Activated naive CD4-positive, alpha-beta T cell treated with Interleukin-2 at 50 U/mL for 16 hours (primary cell): ENCODE data around the gene FOXD2.

Experiments used
- DNase-seq: peaks from one replicate; pipeline ENCODE4 v3.0.0-alpha.2; 2020

FOXD2 gene

GRCh38 chr1:47469390-47469759 lies 31.5 kb downstream of the FOXD2 start:
- no peak for DNase-seq

DNA sequence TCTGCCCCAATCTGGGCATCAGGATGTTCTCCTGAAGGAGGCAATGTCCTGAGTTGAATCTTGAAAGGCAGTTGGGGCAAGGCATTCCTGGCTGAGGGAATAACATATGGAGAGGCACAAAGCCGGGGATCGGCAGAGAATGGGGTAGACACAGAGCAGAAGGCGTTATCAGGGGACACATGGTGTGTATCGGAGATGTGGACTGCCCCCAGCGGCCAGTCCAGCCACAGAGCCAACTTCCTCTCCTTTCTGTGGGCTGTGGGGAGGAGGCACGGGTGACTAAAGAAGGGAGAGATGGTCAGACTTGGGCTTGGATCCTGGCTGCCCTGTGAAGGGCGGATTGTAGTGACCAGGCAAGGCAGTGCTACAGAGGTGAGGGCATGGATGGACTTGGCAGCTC lies 32.1 kb downstream of the FOXD2 start:
- no peak for DNase-seq

GRCh38 chr1:47471163-47471562 lies 33.3 kb downstream of the FOXD2 start:
- no peak for DNase-seq

GRCh38 chr1:47474278-47475193 lies 36.7 kb downstream of the FOXD2 start:
- DNase-seq = no peak

- no peak for DNase-seq
Measured at GRCh38 chr1:47477595-47478080, 39.8 kb downstream of the FOXD2 start.

DNA sequence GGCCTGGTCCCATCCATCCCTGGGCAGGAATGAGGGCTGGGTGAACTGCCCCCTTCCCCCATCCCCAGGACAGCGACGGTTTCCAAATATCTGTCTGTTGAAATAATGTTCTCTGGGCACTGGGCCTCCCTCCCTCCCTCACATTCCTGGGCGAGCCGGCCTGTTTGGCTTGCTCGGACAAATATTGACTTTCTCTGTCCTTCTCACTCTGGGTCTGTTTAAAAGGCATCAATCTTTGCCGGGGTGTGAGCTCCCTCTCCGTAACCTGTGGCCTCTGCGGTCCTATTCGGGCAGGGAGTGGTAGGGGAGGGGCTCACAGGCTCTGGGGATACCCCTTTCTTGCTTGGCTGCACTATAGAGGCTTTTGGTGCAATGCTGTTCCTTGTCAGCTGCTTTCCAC lies 40.2 kb downstream of the FOXD2 start:
- DNase-seq = no peak

- no peak for DNase-seq
Measured at GRCh38 chr1:47479664-47480063, 41.8 kb downstream of the FOXD2 start.

DNA sequence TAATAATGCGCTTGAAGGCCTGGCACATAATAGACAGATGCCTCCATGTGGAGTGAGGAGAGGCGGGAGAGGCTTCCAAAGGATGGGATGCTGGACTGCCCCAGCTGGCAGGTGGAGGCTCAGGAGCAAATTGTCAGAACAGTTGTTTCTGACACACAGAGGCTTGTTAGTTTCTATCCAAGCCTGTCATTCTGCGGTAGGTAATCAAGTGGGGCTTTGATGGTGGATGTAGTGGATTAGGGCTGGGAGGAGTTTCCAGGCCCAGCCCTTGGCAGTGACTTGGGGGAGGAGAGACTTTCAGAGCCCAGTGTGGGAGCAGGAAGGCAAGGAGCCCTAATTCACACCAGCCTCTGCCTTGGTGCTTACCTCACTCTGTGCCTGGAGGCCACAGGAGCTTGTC lies 44.1 kb downstream of the FOXD2 start:
- DNase-seq = no peak

DNA sequence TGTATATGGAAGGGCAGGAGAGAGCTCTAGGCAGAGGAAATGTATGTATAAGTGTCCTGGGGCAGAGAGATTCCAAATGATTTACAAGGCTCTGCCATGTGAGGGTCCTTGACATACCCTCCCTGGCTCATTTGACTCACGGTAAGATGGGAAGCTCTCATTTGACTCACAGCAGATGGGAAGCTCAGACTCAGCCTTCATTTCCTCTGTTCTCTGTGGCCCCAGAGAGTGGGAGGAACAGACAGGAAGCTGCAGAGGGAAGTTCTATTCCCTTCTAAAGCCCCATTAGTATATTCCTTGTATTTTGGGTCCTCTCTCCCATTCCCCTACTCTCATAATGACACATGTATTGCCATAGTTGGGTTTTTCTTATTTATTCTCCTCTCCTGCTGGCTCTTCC lies 44.9 kb downstream of the FOXD2 start:
- DNase-seq = no peak

DNA sequence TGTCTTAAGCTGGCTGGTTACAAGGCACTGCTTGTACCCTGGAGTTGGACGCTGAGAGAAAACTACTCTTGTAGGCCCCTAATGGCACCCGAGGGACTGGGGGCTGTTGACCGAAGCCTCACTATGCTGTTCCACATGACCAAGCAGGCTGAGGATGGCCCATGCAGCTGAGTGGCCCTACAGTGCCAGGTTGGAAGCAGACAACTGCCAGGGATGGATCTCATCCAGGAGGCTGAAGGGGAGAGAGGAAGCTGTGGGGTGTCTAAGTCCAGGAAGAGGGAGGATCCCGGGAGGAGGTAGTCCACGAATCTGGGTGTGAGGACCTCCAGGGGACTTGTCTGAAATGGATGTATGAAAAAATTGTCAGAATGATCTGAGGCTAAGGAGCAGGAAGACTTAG lies 45.8 kb downstream of the FOXD2 start:
- no peak for DNase-seq

GRCh38 chr1:47485817-47486216 lies 48.0 kb downstream of the FOXD2 start:
- DNase-seq = no peak

DNA sequence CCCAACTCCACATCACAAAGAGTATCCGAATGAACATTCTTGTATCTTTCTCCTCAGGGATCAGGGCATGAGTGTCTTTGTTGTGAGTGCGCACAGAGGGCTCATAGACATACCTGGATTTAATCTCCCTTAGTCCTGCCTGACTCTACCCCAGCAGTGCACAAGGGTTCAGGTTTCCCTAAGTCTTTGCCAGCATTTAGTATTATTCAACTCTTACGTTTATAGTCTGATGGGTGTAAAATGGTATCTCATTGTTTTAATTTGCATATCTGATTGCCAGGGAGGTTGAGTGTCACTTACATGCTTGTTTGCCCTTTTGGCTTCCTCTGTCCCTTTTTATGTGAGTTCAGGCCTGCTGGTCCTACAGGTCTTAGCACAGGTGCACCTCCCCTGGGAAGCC lies 49.5 kb downstream of the FOXD2 start:
- no peak for DNase-seq

DNA sequence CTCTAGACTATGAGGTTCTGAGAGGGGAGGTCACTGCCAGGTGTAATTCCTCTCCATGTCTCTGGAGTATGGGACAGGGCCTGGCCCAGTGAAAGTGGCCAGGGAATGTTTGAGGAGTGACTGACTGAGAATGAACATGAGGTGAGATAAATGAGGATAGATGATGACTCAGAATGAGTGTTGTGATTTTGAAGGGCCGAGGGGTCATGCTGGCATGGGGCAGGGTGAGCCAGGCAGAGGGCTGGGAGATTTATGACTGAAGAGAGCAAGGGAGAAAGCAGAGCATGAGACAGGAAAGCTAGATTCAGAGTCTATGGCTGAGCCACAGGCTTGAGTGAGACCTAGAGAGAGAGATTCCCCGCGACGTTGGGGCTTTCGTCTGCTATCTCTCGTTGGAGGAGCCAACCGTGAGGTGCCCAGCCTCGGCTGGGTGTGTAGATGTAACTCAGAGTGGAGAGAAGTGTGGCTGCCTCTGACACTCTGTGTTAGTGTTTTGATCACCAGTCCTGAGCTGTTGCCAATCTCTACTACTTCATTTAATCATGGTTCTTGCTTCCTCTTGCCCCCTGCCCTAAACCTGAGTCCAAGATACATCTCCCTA lies 50.1 kb downstream of the FOXD2 start:
- no peak for DNase-seq
